Bronchial epithelial cell (primary cell): Measurements from ENCODE around the gene LRRC61. TPM values are rescaled to one million over a fixed set of nuclear protein-coding genes. Genes with fewer than 3 reads are reported as not detected.

Experiments used
- DNase-seq: peaks from one replicate; pipeline ENCODE4 v3.0.0-alpha.2; 2010; ENCODE audit warnings: low read depth
- FAIRE-seq: peaks from 2 replicates; lab custom pipeline; 2011; peaks lifted over from hg19 to GRCh38; lab: Jason Lieb, UNC
- H3K27me3 ChIP-seq: 2 replicates; pipeline ENCODE4 v1.5.1; 2011; ENCODE audit warnings: low read length; ENCODE audit not compliant: control insufficient read depth, insufficient read depth
- H3K36me3 ChIP-seq: 2 replicates; pipeline ENCODE4 v1.5.1; 2011; ENCODE audit warnings: low read length; ENCODE audit not compliant: control insufficient read depth, insufficient read depth
- H3K4me3 ChIP-seq: 2 replicates; pipeline ENCODE4 v1.5.1; 2011; ENCODE audit warnings: mild to moderate bottlenecking, low read depth, low read length, control low read depth
- CTCF ChIP-seq: IDR thresholded peaks from 2 replicates; pipeline ENCODE4 v1.5.1; 2011; ENCODE audit warnings: mild to moderate bottlenecking, moderate library complexity, low read length, control low read depth, inconsistent platforms; ENCODE audit not compliant: insufficient read depth, severe bottlenecking
- total RNA-seq: library from RNA; depleted of rRNA; stranded (reverse); fragments of >200 nt; gene quantifications from 2 replicates; pipeline ENCODE4 v1.2.1, GENCODE V29; 2014

The LRRC61 gene
- total RNA-seq, 1 donor from 2014 or later, result 7.6 TPM

GRCh38 chr7:150355666-150356059 is 32.5 kb downstream of the LRRC61 start:
- DNase-seq (no peak), FAIRE-seq (no peak)
- TF ChIP-seq CTCF, result no peak
- Histone ChIP-seq H3K4me3 (no peak overlapping the region), H3K27me3 (no peaks in the 10 kb centered on the region), H3K36me3 (no peaks in the 10 kb centered on the region)

GRCh38 chr7:150356265-150356897 is 33.2 kb downstream of the LRRC61 start:
- DNase-seq, result no peak
- Histone ChIP-seq H3K36me3 (no peaks in the 10 kb centered on the region), H3K27me3 (no peaks in the 10 kb centered on the region), H3K4me3 (no peak overlapping the region)
- no peak for FAIRE-seq
- TF ChIP-seq CTCF, result peak; percentile 70

- no peak for TF ChIP-seq CTCF
- Histone ChIP-seq H3K4me3 (no peak overlapping the region), H3K27me3 (no peaks in the 10 kb centered on the region), H3K36me3 (no peaks in the 10 kb centered on the region)
- FAIRE-seq (no peak), DNase-seq (no peak)
These were observed 34.1 kb downstream of the LRRC61 start for GRCh38 chr7:150357270-150357669.

GRCh38 chr7:150357771-150358427 is 34.7 kb downstream of the LRRC61 start:
- Histone ChIP-seq H3K27me3 (no peaks in the 10 kb centered on the region), H3K4me3 (no peak overlapping the region), H3K36me3 (no peaks in the 10 kb centered on the region)
- FAIRE-seq, result no peak
- TF ChIP-seq CTCF, result no peak
- DNase-seq, result peak; percentile 45

GRCh38 chr7:150358433-150358832 is 35.3 kb downstream of the LRRC61 start:
- H3K4me3 ChIP-seq, result no peak overlapping the region
- no peak for TF ChIP-seq CTCF
- no peaks in the 10 kb centered on the region for H3K36me3 ChIP-seq
- no peaks in the 10 kb centered on the region for H3K27me3 ChIP-seq
- no peak for DNase-seq
- FAIRE-seq, result no peak
